HG03432 (cell line): ENCODE data around the gene NCAM2.

Experiments
- ATAC-seq: cut with Tn5 transposase; IDR thresholded peaks from one replicate; pipeline ENCODE4 v1.9.1; 2021; ENCODE audit warnings: mild to moderate bottlenecking, moderate library complexity; ENCODE audit not compliant: unreplicated experiment

The NCAM2 gene

DNA sequence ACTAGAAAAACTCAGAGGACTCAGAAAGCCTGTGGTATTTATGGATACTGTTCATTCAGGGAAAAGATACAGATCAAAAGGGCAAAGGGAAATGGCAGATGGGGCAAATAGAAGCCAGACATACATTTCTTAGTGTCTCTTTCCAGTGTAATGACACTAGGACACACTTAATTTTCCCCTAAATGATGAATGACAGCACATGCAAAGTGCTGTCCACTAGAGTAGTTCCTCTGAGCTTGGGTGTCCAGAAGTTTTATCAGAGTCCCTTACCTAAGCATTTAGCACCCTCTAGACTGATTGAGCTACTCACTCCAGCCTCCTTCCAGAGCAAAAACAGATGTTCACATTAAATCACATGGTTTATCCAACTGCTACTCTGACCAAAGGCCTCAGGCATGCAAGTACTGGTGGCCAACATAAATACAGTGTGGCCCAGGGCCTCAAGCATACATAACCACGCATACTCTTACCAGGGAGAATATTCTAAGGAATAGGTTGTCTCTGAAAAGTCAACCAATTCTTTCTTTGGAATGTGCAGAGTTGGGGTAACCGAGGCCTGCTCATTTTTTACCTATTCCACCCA is 166.9 kb downstream of the NCAM2 start:
- ATAC-seq: no peak

DNA sequence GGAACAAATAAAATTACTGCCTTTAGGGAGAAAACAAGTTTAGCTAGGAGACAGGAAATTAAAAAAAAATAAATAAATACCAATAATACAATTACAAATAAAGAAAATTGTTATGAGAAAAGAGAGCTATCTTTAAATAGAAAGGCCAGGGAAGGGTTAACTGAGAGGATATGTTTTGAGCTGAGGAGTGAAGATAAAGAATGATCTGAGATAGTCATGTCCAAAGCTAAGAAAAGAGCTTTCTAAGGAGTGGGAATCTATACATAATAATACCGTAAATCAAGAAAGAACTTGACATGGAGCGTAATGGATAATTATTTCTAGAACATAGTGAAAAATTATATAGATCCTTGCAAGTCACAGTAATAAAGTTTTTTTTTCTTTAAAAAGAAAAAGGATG is 176.5 kb downstream of the NCAM2 start:
- no peak for ATAC-seq

DNA sequence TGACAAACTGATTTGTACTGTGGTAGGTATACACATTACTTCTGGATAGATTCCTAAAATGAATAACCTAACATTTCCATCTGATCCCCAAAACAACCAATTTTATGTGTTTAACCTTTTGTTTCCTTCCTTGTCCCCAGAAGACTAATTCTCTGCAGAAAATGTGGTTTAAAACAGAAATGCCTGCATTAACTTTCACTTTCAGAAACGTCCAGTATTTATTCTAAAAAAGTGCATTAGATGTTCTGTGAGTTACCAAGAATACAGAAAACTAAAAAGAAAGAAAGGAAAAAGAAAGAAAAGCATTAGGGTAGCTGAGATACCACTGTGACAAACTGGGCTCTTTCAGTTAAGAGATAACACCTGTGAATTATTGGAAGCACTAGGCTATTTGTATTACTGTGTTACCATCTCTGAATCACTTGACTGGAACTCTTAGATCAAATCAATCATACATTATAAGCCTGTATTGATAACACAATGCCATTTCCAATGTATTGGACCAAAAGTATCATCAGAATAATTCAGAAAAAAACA is 177.7 kb downstream of the NCAM2 start:
- ATAC-seq: peak; percentile 78

DNA sequence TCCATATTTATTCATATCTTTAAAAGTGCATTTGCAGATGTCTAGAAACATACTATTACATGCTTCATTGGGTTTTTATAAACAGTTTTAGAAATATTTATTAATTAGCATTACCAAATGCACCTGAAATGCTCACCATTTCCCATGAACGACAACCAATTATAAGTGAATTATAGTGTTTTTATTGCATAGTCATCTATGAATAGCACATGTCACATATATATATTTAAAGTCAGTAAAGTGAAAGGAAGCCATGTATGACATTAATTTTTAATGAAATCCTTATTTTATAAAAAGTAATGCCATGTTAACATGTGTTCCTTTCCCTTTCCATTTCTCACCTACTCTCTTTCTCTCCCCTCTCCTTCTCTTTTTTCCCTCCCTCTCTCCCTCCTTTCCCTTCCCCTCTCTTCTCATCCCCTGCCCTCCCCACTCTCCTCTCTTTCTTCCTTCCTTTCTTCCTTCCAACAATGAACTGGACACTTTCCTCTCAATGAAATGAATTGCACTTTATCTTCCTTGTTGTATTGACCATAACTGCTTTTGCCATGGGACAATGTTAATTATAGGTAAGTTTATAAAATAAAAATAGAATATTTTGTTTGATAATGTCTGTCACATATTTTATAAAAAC is 179.3 kb downstream of the NCAM2 start:
- ATAC-seq: no peak

DNA sequence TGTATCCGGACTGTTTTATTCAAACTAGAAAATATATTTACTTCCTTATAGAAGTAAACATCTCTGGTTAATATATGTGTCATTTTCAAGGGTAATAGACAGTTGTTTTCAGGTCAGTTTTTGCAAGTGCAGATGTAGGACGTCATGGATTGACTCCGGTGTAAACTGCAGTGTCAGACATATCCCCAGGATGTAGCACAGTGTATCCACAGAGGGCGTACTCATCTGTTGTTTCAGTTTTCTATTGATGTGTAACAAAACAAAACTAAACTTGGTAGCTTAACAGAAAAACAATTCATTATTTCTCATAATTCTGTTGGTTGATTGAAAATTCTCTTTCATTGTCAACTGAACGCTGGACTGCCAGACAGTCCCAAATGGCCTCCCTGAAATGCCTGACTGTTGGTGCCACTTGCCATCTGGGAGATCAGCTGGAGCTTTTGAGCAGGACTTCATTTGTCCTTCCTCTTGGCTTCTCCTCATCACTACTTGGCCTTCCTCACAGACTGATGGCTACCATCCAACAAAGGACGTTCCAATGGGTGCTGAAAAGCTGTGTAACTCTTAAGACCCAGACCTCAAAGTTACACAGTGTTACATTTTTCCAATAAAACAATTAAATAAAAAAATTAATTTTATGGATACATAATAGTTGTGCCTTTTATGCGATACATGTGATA is 181.6 kb downstream of the NCAM2 start:
- no peak for ATAC-seq

DNA sequence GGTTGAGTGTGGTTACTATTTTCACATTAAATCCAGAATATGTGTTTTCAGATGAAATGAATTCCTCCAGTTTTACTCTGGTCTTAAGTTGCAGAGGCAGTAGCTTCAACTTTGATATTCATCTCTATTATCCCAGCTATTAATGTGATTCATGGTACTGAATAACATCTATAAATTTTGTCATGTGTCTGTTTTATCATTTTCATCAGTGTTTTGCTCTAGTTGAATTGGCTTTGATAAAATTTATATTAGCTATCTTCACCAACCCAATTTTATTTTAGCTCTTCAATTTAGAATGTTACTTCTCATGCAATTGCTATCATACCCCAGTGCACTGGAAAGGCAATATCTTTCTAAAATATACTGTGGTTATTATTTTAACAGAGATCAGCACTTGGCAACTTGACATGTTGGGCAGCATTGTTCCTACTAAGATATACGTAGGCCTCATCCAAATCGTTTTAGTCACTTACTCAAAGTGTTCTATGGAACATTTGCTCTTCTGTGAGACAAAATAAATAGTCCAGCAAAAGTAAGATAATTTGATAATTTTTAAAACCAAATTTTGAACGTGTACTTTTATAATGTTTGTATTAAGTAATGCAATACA is 184.3 kb downstream of the NCAM2 start:
- ATAC-seq: no peak

DNA sequence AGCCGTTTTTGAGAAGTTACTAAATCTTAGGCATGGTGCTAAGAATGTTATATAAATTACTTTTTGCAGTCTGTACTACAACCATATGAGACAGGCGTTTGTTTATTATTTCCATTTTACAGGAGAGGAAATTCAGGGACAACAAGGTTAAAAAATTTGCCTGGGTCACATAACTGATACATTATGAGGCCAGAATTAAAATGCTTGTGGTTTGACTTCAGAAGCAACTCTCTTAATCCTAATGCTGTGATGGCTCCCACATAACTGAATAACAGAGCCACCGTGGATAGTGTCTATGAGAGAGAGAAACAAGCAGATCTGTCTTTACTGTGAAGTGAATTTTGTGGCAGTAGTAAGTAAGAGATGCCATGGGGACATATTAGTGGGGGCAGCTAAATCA is 184.9 kb downstream of the NCAM2 start:
- ATAC-seq: no peak

DNA sequence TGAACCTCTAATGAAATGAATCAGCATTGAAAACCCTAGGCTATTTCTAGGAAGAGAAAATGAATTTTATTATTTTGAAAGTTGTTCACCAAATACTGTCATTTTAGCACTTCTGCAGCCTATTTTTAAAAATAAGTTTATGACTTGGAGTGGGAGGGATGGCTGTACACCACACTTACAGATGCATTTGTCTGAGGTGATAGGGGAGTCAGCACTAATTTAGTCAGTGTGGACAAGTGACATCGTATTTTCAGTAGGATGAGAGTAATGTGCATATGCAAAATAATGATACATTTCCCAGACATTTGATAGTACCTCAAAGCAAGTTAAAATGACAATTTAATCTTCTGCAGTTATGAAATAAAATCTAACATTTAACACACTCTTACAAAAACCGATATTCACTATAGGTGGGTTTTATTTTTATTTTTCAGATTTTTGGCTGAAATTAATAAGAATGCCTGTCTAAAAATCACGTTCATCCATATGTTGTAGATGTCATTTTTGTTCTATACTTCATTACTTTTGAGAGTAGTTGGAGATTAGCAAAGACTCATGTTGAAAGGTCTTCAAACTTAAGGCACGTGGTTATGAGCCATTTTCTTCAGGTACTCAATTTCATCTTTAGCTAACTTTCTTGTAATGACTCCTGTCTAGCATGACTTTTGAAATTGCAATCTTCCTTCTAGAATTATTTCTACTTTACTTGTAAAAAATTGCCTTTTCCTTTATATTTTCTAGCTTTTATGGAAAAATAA is 186.7 kb downstream of the NCAM2 start:
- ATAC-seq: no peak

DNA sequence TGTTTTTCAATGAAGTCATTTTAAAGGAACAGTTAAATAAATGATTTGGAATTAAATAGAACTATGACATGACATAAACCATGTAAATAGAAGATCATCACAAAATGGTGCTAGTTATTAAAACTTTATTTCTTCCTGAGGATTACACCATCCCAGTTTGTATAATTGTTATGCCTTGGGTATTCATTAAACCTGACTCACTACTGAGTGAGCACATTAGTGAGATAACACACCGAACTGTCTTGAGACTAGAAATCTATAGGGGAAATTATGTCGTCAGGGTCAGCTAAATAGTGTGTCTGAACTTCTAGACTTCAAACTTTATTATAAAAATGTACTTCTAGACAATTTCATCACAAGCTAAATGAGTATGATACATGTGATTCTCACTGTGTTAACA is 189.4 kb downstream of the NCAM2 start:
- ATAC-seq: no peak

DNA sequence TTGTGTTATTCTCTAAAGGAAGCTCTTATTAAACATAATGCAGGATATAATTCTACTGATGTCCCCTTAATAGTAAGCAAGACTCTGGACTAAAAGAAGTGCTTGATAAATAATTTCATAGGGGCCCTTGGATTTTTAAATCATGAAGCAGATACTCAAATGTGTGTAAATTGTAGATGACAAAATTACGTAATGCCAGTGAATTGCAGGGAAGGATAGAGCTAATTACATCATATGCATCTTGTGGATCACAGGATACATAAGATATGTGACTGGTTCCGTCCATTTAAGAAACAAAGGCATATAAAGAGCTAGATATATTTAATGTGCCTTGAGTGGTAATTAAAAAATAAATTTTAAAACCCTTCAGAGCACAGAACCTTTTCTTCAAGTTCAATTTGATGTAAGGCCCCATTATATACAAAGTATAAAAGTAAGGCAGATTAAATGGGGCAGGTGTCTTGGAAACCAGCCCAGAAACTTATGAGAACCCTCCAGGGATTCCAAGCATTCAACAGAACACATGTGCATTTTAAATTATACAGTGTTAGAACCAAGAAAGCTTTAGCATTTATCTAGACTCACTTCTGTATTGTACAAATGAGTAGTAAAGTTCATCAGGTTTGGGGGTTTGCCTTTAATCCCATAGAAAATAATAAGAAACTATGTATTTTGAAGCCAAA is 190.4 kb downstream of the NCAM2 start:
- ATAC-seq: no peak

DNA sequence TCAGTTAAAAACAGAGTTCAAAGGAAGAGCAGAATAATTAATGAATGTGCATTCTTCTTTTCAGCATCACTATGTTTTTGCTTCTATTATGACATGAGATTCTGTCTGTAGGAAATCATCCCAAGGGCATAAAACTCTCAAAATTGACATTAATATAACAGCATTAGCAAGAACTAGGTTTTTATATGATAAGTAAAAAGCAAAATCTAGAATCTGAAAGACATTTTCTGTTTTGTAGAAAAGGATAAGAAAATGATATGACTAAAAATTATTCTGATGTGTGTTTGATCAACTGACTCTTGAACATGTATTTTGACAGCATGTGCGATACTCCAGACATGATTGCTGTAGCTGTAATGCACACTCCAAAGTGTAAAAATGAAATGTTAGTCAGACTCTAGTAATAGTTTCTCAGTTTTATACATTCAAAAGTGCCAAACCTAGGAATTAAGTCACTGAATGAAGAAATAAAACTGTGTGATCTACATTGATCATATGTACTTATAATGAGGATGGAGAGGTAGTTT is 197.3 kb downstream of the NCAM2 start:
- no peak for ATAC-seq

DNA sequence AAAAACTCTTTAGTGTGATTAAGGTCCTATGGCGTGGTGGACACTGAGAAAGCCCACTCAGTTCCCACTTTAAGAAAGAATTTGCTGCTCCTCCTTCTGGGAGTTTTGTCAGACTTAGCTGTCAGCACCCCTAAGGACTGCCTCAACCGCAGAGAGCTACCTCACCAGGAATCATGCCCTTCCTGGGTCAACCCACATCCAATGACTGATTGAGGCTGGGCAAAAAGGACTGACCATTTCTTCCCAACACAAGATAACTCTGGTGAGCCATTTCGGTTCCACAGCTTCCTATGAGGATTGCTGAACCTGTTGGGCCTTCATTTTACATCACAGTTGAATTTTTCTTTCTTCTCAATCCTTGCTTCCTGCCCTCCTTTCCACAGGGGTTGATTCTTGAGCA is 197.9 kb downstream of the NCAM2 start:
- ATAC-seq: no peak

DNA sequence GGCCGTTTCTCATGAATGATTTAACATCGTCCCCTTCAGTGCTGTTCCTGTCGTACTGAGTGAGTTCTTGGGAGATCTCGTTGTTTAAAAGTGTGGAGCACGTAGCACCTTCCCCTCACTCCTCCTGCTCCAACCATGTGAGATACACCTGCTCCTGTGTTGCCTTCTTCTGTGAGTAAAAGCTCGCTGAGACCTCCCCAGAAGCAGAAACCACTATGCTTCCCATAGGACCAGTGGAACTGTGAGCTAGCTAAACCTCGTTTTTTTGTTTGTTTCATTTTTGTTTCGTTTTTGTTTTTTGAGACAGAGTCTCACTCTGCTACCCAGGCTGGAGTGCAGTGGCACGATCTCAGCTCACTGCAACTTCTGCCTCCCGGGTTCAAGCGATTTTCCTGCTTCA is 198.6 kb downstream of the NCAM2 start:
- ATAC-seq: no peak

DNA sequence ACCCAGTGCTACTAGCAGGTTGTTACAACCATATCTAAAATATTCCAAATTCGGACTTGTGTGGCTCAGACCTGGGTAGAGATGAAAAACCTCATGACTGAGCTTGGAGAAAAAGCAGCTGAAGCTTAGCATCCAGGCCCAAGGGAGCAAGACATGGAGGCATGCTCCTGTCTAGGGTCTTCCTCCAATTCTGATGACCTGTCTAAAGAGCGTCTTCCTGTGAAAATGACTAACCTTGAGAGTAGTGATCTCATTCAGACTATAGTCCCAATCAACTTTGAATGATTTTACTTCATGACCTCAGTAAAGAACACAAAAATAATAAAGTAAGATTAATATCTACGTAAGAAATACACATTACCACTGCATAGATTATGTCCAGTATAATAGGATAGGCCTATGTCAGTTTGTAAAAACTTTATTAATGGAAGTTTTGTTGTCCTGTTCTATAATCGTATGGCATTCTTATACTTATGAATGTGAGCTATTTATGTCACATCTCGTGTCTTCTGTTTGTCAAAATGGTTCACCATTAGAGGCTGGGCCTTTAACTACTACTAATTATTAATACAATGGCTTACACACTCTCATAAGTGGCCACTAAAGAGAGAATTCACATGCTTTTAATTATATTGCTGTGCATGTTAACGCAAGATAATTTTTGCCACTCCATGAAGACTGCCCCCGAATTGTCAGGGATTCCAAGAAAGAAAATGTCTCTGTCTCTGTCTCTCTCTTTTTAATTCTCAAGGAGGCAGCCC is 201.3 kb downstream of the NCAM2 start:
- ATAC-seq: no peak

DNA sequence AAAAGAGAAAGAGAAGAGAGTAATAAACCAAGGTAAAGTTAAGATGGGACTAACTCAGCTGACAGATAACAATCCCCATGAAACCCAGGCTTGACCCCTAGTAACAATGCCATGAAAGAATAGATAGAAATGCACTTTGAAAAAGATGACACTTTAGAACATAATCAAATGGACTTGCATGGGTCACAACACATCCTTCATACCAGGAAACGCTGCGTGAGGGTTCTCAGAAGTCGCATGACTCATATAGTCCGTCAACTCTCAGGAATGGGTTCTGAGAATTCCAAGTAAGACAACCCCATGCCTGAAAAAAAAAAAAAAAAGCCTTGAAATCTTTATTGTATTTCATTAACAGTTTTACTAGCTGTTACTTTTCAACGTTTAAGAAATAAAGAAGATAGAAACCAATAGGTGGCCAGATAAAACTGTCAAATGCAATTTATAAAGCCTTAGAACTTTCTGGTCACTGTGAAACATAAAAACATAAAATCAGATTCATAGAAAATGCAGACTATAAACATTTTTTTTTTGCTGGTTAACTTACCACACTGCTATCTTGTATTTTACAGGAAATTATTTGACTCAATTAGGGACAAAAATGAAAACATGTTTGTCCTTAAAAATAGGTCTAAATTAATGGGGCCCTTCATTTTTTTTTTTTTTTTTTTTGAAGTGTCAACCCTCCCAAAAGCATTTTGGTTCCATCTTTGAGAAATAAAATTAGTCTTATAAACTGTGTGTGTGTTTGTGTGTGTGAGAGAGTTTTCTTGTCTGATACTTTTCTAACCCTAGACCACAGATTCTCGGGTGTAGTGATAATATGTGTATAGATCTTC is 202.1 kb downstream of the NCAM2 start:
- peak; percentile 20 for ATAC-seq

DNA sequence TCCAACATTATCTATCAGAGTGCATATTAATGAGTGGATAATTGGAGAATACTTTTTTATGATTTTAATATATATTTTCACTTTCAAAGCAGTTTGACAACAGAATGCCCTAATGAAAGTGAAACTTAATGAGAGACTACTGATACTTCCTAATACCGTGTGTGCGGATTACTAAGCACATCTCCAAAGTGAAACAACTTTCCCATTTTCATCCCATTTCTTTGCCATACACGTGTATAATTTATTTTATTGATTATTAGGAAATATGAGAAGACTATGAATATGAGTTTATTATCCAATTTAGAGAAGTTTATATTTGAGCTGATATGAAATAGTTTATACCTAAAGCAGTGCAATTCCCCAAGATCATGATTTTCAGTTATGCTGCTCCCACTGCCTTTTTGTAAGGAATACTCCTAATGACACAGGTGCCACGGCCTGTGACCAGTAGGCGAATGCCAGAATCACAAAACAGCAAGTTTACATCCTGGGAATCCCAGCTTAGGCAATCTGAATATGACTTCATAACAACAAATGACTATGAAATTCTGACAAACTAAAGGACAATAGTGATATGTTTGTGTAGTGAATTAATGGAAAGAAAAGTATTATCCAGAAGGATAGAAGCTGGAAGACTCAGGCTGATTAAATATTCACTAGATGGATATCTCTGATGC is 202.9 kb downstream of the NCAM2 start:
- ATAC-seq: peak; percentile 71

DNA sequence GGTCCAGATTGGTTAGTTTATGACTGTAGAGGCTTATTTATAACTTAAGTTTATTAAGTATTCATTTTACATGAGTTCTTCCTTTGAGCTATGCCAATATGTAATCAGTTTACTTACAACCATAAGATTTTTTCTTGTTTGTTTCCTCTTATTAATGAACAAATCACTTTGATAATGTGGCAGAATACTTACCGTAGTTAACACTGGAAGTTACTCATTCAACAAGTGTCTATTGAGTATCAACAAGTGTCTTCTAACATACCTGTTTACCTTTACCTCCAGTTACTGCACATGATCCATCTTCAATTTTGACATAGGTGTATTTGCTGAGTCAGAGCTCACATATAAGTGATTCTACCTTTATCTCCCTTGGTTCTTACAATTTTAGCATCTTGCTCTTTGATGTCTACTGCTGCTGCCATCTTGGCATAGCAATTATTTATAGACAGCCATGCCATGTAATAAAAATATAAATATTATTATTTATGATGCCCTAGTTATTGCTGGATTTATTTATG is 205.7 kb downstream of the NCAM2 start:
- ATAC-seq: no peak
